Measurements from ENCODE around the gene TJP1. TPM values are rescaled to one million over a fixed set of nuclear protein-coding genes. Genes with fewer than 3 reads are reported as not detected.
"Not testable (repeated sequence)": the region's sequence is repeated elsewhere in the genome, so short reads cannot be mapped to it uniquely, and the experiment has no call there.

Gene TJP1
- total and polyA plus RNA-seq, 12 donors = 15.0 to 68.3 (median 50.1) TPM

- no peak for DNase-seq
- intact Hi-C loops (cut with DNase I) = no loop called here
- WGBS, 4 donors = 60 to 68% (median 65%) methylated on average over 27 to 29 of the region's 29 CpGs
- H3K4me3 ChIP-seq = no peak overlapping the region
- H3K9me3 ChIP-seq (replicated peaks in 1 of 3) = no peaks in the 10 kb centered on the region
- no peaks in the 10 kb centered on the region for H3K36me3 ChIP-seq (replicated peaks in 1 of 2)
- H3K27ac ChIP-seq = no peak overlapping the region
- TF ChIP-seq POLR2A (IDR thresholded peaks at IDR 0.05) (no peak), CTCF (IDR thresholded peaks at IDR 0.05) (no peak)
- H3K27me3 ChIP-seq = no peaks in the 10 kb centered on the region
- H3K4me1 ChIP-seq (replicated peaks in 1 of 2) = no peaks in the 10 kb centered on the region
Observed at GRCh38 chr15:29675791-29676301, 146.4 kb downstream of the TJP1 start.

- WGBS, 4 donors = 0 to 6% (median 3%) methylated on average over 5 to 72 of the region's 74 CpGs
- H3K27ac ChIP-seq = no peak overlapping the region
- TF ChIP-seq POLR2A (IDR thresholded peaks at IDR 0.05) = no peak
- TF ChIP-seq CTCF (IDR thresholded peaks at IDR 0.05) = no peak
- no peaks in the 10 kb centered on the region for H3K36me3 ChIP-seq (replicated peaks in 1 of 2)
- no peaks in the 10 kb centered on the region for H3K27me3 ChIP-seq
- H3K4me1 ChIP-seq (replicated peaks in 1 of 2) = no peaks in the 10 kb centered on the region
- no peaks in the 10 kb centered on the region for H3K9me3 ChIP-seq (replicated peaks in 1 of 3)
- DNase-seq = peak in 6 of 7 donors; percentile 16 to 43 (median 30)
- peak overlapping the region in 2 of 4 donors; percentile 51 to 64 for H3K4me3 ChIP-seq
- intact Hi-C loops (cut with DNase I) = no loop called here
Observed at GRCh38 chr15:29674661-29675533, 147.4 kb downstream of the TJP1 start.

- TF ChIP-seq CTCF (IDR thresholded peaks at IDR 0.05) (no peak), POLR2A (IDR thresholded peaks at IDR 0.05) (no peak)
- Histone ChIP-seq H3K27me3 (no peaks in the 10 kb centered on the region), H3K9me3 (replicated peaks in 1 of 3) (no peaks in the 10 kb centered on the region), H3K36me3 (replicated peaks in 1 of 2) (no peaks in the 10 kb centered on the region), H3K4me3 (no peak overlapping the region), H3K27ac (no peak overlapping the region), H3K4me1 (replicated peaks in 1 of 2) (no peaks in the 10 kb centered on the region)
- 84 to 86% (median 85%) methylated on average over 11 of the region's 11 CpGs for WGBS, 4 donors
- no peak for DNase-seq
- intact Hi-C loops (cut with DNase I) = no loop called here
Observed at GRCh38 chr15:29672923-29673809, 149.1 kb downstream of the TJP1 start.

GRCh38 chr15:29672446-29672845 is 149.8 kb downstream of the TJP1 start:
- no peaks in the 10 kb centered on the region for H3K36me3 ChIP-seq (replicated peaks in 1 of 2)
- H3K9me3 ChIP-seq (replicated peaks in 1 of 3) = no peaks in the 10 kb centered on the region
- no peak overlapping the region for H3K27ac ChIP-seq
- DNase-seq = no peak
- no peak for TF ChIP-seq POLR2A (IDR thresholded peaks at IDR 0.05)
- no peak for TF ChIP-seq CTCF (IDR thresholded peaks at IDR 0.05)
- H3K4me3 ChIP-seq = no peak overlapping the region
- H3K4me1 ChIP-seq (replicated peaks in 1 of 2) = no peaks in the 10 kb centered on the region
- no peaks in the 10 kb centered on the region for H3K27me3 ChIP-seq
- intact Hi-C loops (cut with DNase I) = no loop called here
- 90 to 98% (median 95%) methylated on average over 5 of the region's 5 CpGs for WGBS, 4 donors

GRCh38 chr15:29672046-29672445 is 150.2 kb downstream of the TJP1 start:
- DNase-seq; H3K9me3 ChIP-seq (replicated peaks in 1 of 3); intact Hi-C loops (cut with DNase I); H3K36me3 ChIP-seq (replicated peaks in 1 of 2); H3K4me1 ChIP-seq (replicated peaks in 1 of 2); H3K27me3 ChIP-seq; H3K4me3 ChIP-seq; H3K27ac ChIP-seq: not testable (repeated sequence)
- 93 to 100% (median 94%) methylated on average over 7 of the region's 7 CpGs for WGBS, 4 donors
